NCI-H2107 treated with DMSO at 0.1 percent for 48 hours (cell line): ENCODE measurements around the gene ARHGAP26.
"Not testable (repeated sequence)": the region's sequence is repeated elsewhere in the genome, so short reads cannot be mapped to it uniquely, and the experiment has no call there.

Source experiments
- DNase-seq: peaks from one replicate; lab custom pipeline; 2025; ENCODE audit not compliant: unreplicated experiment; lab: John Stamatoyannopoulos, UW

Gene ARHGAP26

DNA sequence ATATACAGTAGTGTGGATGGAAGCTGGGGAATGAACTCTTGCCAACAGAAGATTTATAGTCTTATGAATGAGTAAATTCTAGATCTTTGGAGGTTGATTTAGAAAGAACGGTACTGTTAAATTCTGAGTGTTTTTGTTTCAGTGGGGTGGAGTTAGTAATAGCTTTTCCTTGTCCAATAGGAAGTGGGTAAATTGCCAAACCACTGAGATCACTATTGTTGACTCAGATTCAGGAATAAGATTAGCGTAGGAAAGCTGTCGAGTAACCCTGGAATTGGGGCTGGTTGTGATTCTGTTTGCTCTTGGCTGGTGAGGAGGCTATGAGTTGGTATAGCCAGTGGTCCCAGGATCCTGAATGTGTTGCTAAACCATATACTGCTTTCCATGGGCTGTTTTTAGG lies 155.6 kb downstream of the ARHGAP26 start:
- DNase-seq, result no peak

DNA sequence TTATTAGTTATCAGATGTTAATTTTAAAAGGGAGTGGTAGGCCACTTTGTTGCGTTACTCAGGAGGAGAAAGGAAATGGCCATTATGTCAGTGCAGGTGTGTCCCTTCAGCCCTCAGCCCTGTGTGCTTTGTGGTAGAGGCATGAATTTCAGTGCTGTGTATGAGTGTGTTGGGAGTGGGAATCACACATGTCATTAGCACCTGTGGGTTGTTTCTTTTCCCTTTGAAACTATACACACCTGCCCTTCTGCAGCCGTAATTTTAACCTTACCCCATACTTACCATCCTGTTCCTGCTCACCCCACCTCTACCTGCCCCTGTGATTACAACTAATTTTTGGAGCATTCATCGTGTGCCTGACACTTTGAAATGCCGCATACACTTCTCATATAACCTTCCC lies 156.4 kb downstream of the ARHGAP26 start:
- DNase-seq, result peak; percentile 77

GRCh38 chr5:142928999-142929398 lies 158.8 kb downstream of the ARHGAP26 start:
- not testable (repeated sequence) for DNase-seq

DNA sequence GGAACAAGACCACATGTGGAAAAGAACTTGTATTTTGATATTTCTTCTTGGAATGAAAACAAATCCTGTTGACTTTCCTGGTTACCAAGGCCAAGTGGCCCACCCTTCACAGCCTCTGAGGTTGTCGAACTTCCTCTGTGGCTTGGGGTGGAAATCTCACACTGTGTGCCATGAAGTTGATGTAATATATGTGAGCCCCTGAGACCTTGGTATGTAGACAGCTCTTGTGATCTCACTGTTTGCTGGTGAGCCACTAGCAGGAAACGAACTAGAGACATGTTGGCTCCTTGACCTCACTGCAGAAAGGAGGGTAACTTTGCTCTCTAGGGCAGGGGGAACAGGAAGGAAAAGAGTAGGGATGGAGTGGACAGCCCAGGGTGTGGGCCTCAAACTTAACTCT lies 159.4 kb downstream of the ARHGAP26 start:
- no peak for DNase-seq

GRCh38 chr5:142930395-142931110 lies 160.4 kb downstream of the ARHGAP26 start:
- DNase-seq, result no peak

DNA sequence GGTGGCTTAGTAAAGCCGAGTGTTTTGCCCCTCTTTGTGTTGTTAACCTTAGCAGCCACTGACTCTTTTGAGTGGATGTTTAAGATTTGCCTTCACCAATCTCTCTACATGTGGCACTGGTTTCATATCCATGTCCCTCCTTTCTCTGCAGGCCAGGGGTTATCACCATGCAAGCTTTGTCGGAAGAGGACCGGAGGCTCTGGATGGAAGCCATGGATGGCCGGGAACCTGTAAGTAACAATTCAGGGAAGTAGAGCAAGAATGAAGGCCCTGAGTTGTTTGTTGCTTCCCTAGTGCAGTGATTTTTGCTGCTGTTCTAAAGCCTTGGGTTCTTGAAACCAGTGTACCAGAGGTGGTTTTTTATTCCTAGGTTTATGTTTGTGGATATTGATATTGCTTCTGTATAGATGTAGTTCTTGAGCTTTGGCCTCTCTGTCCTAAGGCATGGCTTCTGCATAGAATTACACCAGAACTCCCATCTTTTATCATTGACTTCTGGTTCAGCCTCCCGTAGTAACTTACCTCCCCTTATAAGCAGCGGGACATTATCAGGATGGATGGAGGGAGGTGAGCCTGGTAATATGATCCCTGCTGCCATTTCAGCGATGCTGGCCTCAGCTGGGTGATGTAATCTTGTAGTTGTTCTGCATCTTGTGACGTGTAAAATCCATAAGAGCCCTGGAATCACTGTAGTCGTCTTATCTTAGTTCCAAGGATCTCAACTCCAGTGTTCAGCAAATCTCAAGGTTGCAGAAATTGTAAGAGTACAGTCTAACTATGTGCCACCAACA lies 161.9 kb downstream of the ARHGAP26 start:
- DNase-seq, result peak; percentile 18

DNA sequence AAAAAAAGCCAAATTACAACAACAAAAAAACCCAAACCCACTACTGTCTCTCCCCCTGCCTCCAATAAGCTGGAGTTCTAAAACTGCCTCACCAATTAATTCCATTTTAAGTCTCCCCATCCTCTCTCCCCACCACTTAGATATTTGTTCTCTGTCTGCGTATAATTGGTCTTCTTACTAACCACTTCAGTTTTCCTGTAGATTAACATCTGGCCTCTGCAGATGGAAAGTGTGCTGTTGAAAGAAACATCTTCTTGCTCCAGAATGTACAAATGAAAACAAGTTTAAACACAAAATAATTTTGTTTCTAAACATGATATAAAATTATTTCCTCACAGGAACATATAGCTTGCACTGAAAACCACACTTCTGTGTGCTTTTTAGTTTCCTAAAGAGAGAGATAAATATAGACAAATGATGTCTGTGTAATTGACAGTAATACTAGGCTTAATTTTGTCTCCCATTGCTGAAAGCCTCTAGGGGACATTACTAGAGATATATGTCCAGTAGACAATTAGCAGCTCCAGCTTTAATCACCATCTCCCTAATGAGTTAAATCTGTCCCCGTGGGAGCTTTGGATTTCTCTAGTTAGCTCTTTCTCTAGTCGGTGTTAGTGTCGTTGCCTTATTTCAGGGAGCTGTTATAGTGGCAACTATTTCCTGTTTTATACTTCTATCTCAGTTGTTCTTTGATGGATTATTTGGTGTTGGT lies 164.0 kb downstream of the ARHGAP26 start:
- no peak for DNase-seq

DNA sequence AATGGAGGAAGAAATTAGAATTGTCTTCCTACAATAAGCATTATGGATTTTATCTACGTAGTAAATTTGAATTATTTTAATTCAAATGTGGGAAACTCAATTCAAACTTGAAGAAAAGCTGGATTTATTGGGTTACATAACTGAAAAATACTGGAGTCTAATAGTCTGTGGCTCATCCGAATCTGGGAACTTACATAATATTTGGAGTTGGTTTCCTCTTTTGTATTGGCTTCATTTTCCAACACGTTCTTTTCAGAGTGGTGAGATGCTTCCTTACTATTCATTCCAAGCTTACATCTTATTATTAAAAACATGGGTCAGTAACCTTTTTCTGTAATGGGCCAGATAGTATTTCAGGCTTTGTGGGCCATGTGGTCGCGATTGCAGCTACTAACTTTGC lies 164.8 kb downstream of the ARHGAP26 start:
- DNase-seq, result no peak

GRCh38 chr5:142937374-142937773 lies 167.2 kb downstream of the ARHGAP26 start:
- DNase-seq, result no peak

GRCh38 chr5:142938266-142938880 lies 168.2 kb downstream of the ARHGAP26 start:
- DNase-seq, result no peak

DNA sequence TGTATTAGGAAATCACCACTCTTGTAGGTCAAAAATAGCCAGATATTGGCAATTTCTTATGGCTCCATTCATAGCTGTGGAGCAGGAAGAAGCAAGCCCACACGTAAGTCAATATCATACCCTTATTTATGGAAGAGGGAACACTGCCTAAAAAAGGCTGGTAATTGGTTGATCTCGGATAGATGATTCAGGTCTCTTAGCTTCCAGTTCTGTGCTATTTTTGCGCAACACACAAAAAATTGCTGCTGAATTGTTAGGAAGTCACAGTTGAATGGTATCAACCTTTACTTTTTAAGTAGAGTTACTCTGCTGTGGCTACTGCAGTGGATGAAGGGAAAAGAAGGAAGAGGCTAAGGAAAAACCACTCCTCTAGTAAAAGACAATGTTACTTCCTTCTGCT lies 168.8 kb downstream of the ARHGAP26 start:
- no peak for DNase-seq

GRCh38 chr5:142939884-142940283 lies 169.7 kb downstream of the ARHGAP26 start:
- no peak for DNase-seq

DNA sequence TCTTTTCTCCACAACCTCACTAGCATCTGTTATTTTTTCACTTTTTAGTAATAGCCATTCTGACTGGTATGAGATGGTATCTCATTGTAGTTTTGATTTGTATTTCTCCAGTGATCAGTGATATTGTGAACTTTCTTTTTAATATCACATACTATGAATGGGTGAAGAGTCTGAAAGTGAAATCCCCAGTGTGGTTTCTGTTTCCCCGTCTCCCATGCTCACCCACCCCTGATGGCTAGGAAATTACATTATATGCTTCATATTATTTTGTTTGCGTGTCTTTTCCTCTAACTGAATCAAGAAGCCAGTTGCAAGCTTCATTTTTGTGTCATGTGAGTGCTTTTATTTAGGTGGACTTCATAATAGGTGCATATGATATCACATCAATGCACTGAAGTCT lies 171.1 kb downstream of the ARHGAP26 start:
- DNase-seq, result no peak

DNA sequence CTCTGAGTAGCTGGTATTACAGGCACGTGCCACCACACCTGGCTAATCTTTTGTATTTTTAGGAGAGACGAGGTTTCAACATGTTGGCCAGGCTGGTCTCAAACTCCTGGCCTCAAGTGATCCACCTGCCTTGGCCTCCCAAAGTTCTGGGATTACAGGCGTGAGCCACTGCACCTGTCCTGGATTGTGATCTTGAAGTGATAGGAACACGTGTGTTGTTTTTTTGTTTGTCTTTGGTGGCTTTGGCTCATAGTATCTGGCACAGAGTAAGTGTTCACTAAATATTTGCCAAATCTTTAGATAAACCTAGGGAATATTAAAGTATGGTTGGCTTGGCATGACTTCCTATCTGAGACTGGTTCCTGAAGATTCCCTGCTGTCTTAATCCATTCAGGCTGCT lies 172.7 kb downstream of the ARHGAP26 start:
- no peak for DNase-seq

DNA sequence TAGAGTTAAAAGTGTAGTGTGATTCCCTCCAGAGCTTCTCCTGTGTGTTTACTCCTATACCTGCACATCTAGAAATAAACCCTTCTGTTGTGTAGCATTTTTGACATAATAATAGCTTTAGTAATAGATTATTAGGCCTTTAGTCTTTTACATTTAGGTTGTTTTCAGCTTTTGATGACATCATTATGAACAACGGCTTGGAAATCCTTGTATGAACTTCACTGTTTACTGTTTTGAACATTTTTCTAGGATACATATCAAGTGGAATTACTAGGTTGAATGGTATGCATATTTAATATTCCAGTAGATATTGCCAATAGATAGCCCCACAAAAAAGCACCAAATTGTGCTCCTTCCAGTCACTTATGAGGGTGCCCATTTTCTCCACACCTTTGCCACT lies 174.0 kb downstream of the ARHGAP26 start:
- no peak for DNase-seq

GRCh38 chr5:142945321-142945720 lies 175.1 kb downstream of the ARHGAP26 start:
- DNase-seq, result no peak

DNA sequence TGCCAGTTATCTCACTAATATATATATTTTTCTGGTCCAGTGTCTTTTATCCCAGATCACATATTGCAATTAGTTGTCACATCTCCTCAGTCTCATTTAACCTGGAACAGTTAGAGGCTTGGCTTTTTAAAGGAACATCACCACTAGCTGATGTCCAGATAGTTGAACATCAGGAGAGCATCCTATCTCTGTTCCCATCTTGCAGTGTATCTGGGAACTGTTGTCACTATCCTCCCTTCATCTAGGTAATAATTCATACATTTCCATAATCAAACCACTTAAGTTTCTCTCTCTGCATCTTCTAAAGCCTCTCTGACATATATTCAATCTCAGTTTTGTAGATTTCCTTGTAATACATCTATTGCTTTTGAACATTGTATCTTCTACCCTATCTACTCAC lies 175.7 kb downstream of the ARHGAP26 start:
- no peak for DNase-seq

DNA sequence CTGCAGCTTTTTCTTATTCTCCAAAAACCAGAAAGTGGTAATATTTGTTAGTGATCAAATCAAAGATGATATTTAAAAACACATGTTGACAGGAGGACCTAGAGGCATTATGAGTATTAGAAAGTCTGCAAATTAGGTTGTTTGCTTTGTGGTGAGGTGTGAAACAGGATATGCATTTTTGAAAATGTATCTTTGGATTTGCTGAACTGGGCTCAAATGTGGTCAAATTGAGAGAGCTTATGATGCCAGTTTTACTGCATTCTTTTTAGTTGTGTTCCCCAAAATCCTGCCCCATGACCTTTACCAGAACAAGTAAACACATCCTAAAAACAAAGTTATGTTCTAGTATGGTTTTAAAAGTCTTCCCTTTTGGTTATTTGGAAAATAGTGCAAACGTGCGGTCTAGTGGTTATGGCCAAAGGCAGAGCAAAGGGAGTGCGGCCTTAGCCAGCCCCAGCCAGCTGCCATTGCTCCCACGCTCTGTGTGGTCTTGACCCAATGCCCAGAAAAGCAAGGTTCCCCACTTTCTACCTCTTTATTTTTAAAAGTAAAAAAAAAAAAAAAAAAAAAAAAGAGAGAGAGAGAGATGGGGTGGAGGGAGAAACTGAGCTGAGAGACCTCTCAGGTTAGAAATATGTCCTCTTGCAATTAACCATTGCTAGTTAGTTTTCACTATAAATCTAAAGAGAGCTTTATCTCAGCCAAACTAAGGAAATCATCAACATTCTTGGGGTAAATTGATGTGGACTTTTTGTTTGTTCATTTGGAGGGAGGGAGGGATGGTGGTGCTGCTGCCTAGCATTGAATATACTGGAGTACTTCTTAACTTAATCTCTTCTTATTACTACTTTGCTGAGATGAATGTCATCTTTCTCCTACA lies 176.6 kb downstream of the ARHGAP26 start:
- DNase-seq, result no peak

DNA sequence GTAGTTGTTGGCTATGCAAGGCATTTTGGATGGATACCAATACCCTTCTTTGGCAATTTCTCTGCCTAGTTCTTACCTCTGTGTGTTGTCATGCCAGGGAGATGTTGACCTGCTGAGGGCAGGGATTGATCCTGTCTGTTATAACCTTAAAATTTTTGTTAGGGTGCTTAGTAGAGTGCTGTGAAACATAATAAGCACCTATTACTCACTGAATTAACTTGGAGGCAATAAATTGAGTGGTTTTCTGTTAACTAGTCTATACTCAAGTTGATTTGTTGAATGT lies 177.2 kb downstream of the ARHGAP26 start:
- DNase-seq, result no peak

- DNase-seq, result no peak
Observed at GRCh38 chr5:142952229-142952628, 182.1 kb downstream of the ARHGAP26 start.

- not testable (repeated sequence) for DNase-seq
Observed at GRCh38 chr5:142952871-142953270, 182.7 kb downstream of the ARHGAP26 start.
